Measurements from ENCODE around the gene TMEM14B.

DNA sequence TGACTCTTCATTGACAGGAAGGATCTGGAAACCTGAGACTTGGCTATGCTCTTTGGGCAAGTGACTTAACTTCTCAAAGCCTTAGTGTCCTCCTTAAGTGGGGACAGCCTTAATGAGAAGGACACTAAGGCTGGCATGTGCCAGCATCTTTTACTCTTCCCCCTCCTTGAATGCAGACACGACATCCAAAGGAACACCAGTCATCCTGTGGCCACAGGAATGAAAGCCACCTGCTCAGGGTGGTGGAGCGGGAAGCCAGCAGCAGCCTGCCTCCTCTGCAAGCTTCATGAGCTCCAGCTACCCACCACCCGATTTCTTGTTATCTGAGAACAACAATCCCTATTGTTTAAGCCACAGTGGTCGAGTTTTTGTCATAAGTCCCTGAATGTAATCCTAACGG lies 44.5 kb downstream of the TMEM14B start:
- TF ChIP-seq POLR2A (IDR thresholded peaks at IDR 0.05) (no peak), EP300 (IDR thresholded peaks at IDR 0.05) (no peak), POLR2AphosphoS5 (IDR thresholded peaks at IDR 0.05) (no peak)
- TF ChIP-seq, protein P1, sequence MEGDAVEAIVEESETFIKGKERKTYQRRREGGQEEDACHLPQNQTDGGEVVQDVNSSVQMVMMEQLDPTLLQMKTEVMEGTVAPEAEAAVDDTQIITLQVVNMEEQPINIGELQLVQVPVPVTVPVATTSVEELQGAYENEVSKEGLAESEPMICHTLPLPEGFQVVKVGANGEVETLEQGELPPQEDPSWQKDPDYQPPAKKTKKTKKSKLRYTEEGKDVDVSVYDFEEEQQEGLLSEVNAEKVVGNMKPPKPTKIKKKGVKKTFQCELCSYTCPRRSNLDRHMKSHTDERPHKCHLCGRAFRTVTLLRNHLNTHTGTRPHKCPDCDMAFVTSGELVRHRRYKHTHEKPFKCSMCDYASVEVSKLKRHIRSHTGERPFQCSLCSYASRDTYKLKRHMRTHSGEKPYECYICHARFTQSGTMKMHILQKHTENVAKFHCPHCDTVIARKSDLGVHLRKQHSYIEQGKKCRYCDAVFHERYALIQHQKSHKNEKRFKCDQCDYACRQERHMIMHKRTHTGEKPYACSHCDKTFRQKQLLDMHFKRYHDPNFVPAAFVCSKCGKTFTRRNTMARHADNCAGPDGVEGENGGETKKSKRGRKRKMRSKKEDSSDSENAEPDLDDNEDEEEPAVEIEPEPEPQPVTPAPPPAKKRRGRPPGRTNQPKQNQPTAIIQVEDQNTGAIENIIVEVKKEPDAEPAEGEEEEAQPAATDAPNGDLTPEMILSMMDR (IDR thresholded peaks at IDR 0.05): no peak

Data from upper lobe of left lung (tissue), 4 donors.